ENCODE measurements around the gene SSUH2.
"Not testable (repeated sequence)": the region's sequence is repeated elsewhere in the genome, so short reads cannot be mapped to it uniquely, and the experiment has no call there.

The SSUH2 gene

GRCh38 chr3:8644748-8645390 lies at the start of gene SSUH2:
SSUH2 (minus strand) TSS chr3:8644798; CDS start chr3:8644758, 40 bp downstream.
- no peak for DNase-seq

GRCh38 chr3:8691295-8691694 lies 46.7 kb upstream of the SSUH2 start:
- DNase-seq: not testable (repeated sequence)

GRCh38 chr3:8684992-8685391 lies 40.4 kb upstream of the SSUH2 start:
- DNase-seq: not testable (repeated sequence)

GRCh38 chr3:8682850-8683574 lies 38.4 kb upstream of the SSUH2 start:
- not testable (repeated sequence) for DNase-seq

GRCh38 chr3:8681881-8682538 lies 37.4 kb upstream of the SSUH2 start:
- not testable (repeated sequence) for DNase-seq

- DNase-seq: no peak
These were observed 36.8 kb upstream of the SSUH2 start for GRCh38 chr3:8681349-8681748.

- DNase-seq: not testable (repeated sequence)
These were observed 35.4 kb upstream of the SSUH2 start for GRCh38 chr3:8679817-8680553.

- no peak for DNase-seq
These were observed 34.2 kb upstream of the SSUH2 start for GRCh38 chr3:8678751-8679150.

GRCh38 chr3:8677258-8677657 lies 32.7 kb upstream of the SSUH2 start:
- not testable (repeated sequence) for DNase-seq

GRCh38 chr3:8675591-8675990 lies 31.0 kb upstream of the SSUH2 start:
- not testable (repeated sequence) for DNase-seq

- no peak for DNase-seq
These were observed 28.6 kb upstream of the SSUH2 start for GRCh38 chr3:8673083-8673737.

GRCh38 chr3:8669019-8669418 lies 24.4 kb upstream of the SSUH2 start:
- no peak for DNase-seq

- no peak for DNase-seq
These were observed 23.6 kb upstream of the SSUH2 start for GRCh38 chr3:8668216-8668615.

GRCh38 chr3:8667463-8668091 lies 23.0 kb upstream of the SSUH2 start:
- no peak for DNase-seq

- DNase-seq: no peak
These were observed 20.9 kb upstream of the SSUH2 start for GRCh38 chr3:8665407-8665896.

GRCh38 chr3:8663177-8664061 lies 18.8 kb upstream of the SSUH2 start:
- peak; percentile 40 for DNase-seq

- no peak for DNase-seq
These were observed 18.0 kb upstream of the SSUH2 start for GRCh38 chr3:8662594-8662993.

GRCh38 chr3:8660175-8661118 lies 15.8 kb upstream of the SSUH2 start:
- no peak for DNase-seq

GRCh38 chr3:8659242-8659641 lies 14.6 kb upstream of the SSUH2 start:
- DNase-seq: no peak
